ENCODE measurements around the gene RIC8B.

Gene RIC8B

DNA sequence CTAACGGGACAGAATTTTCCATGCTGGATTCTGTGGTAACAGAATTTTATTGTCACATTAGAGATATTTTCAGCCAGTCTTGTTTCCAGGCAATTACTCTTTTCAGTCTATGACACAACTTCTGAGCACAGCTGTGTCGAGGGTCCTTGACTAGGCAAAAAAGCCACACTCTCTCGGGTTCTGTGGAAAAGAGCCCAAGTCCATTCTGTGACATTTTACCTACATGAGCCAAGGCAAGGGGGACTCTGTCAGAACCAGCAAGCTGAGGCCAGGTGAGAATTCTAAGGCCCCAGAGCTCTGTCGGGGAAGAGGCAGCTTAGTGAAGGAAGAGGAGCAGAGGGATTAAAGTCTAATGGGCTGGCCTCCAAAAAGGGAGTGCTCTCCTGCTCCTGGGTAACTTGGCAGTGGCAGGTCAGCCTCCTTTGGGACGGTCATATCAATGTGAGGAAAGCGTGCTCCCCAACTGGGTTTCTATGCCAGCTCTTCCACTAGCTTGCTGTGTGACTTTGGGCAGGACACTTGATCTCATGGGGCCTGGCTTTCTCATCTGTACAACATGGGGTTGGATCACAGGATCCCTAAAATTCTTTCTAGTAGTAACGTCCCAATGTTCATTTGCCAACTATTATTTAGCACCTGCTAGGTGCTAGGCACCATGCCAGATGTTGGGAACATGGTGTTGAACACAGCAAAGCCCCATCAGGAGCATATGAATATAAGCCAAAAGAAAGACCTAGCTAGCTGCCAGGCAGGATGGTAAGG, 16.0 kb upstream of the RIC8B start:
- no peak for DNase-seq (ENCODE audit: low read depth)
- H3K4me3 ChIP-seq (ENCODE audit: low read depth, low read length), result no peak overlapping the region
- TF ChIP-seq, protein P1, sequence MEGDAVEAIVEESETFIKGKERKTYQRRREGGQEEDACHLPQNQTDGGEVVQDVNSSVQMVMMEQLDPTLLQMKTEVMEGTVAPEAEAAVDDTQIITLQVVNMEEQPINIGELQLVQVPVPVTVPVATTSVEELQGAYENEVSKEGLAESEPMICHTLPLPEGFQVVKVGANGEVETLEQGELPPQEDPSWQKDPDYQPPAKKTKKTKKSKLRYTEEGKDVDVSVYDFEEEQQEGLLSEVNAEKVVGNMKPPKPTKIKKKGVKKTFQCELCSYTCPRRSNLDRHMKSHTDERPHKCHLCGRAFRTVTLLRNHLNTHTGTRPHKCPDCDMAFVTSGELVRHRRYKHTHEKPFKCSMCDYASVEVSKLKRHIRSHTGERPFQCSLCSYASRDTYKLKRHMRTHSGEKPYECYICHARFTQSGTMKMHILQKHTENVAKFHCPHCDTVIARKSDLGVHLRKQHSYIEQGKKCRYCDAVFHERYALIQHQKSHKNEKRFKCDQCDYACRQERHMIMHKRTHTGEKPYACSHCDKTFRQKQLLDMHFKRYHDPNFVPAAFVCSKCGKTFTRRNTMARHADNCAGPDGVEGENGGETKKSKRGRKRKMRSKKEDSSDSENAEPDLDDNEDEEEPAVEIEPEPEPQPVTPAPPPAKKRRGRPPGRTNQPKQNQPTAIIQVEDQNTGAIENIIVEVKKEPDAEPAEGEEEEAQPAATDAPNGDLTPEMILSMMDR (conservative IDR thresholded peaks at IDR 0.05; ENCODE audit: low read depth, low read length), result no peak

DNA sequence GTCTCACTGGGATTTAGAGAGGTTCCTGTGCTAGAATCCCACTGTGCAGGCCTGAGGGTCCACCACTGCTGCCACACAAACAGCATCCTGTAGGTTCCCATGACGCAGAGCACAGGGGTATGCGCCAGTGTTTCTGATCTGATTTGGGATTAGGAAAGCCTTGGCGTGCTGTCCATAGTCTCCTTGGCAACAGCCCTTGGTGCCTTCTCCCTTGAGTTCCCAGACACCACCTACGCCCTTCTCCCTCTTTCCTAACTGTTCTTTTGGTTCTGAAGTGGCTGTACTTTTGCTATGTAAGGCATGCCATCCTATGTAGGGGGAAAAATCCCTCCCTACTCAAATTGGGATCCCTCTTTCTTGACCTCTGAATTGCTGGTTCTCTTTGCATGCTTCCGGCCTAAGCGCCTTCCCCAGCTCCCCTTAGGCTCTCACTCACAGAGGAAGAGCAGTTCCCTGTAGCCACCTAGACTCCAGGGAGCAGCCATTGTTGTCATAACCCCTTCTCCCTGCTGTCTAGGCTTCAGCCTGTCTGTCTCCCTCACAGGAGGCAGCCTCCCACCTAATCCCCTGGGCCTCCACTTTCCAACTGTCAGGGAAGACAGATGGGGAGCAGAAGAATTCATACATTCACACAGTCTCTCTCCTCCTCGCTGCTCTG, 14.8 kb upstream of the RIC8B start:
- H3K4me3 ChIP-seq (ENCODE audit: low read depth, low read length), result no peak overlapping the region
- TF ChIP-seq, protein P1 (conservative IDR thresholded peaks at IDR 0.05; ENCODE audit: low read depth, low read length), result no peak
- DNase-seq (ENCODE audit: low read depth), result no peak

DNA sequence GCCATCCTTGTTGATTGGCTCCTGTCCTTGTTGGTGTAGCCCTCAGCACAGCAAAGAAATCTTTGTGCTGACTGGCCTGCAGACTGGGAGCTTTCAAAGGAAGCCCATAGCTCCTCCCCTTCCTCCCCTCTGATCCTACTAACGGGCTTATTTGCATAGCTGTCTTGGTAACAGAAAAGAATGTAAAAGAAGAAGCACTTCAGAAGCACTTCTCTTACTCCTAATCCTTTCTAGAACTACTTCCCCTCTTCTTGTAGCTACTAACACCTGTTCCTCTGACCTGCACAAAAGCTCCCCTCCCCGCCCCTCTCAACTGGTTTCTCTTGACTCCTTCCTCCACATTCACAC, 14.3 kb upstream of the RIC8B start:
- no peak overlapping the region for H3K4me3 ChIP-seq (ENCODE audit: low read depth, low read length)
- DNase-seq (ENCODE audit: low read depth), result peak; percentile 57
- TF ChIP-seq, protein P1 (conservative IDR thresholded peaks at IDR 0.05; ENCODE audit: low read depth, low read length), result no peak

DNA sequence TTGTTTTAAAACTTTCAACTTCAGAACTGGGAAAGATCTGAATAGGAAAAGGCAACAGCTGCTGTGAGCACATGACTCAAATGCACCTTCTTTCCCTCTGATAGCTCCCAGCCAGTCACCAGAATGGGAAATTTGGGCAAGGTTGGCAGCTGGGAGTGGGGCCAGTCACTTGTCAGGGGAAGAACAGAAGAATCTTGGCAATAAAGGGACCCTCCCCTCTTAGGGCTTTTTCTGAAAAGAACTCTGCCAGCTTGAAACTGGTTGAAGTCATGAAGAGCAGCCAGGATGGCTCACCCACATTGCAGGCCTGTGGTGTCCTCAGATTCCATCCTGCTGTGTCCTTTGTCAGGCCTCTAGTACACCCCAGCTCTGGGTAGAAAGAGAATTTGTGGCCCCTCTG, 10.3 kb upstream of the RIC8B start:
- DNase-seq (ENCODE audit: low read depth), result no peak
- TF ChIP-seq, protein P1 (conservative IDR thresholded peaks at IDR 0.05; ENCODE audit: low read depth, low read length), result no peak
- no peak overlapping the region for H3K4me3 ChIP-seq (ENCODE audit: low read depth, low read length)

DNA sequence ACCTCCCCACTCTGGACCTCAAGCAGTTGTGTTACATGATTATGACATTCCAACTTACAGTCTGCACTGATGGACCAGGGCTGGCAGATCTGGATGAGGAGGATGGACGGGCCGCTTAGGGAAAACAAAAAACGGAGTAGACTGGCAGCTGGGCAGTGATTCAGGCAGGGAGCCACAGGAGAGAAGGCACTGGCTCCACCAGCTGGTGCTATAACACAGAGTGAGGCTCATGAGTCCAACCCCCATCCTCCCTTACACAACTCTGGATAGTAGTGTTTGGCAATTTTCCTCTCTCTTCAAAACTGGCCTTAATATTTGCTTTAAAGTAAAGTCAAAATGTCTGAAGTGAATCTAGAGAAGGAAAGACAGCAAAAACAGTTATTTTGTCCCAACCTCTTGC, 9.7 kb upstream of the RIC8B start:
- H3K4me3 ChIP-seq (ENCODE audit: low read depth, low read length), result no peak overlapping the region
- TF ChIP-seq, protein P1 (conservative IDR thresholded peaks at IDR 0.05; ENCODE audit: low read depth, low read length), result peak; percentile 41
- DNase-seq (ENCODE audit: low read depth), result peak; percentile 59

DNA sequence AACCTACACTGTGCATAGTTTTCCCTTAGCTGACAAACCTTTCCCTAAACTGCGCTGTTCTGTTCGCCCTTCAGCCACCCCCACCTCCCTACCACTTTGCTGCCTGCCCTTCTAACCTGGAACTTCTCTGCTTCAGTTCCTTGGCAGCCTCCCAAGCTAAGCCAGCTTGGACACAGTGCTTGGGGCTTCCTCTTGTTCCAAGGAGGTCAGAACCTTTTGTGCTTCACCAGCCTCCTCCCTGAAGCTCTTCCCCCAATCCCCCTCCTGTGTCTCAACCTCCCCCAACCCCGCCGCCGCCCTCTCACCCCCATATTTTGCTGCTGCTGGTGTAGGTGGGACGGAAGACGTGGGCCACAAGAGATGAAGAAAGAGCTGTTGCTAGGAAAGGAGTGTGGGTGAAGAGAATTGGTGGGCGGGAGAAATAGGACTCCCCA, 8.1 kb upstream of the RIC8B start:
- TF ChIP-seq, protein P1 (conservative IDR thresholded peaks at IDR 0.05; ENCODE audit: low read depth, low read length), result no peak
- peak; percentile 72 for DNase-seq (ENCODE audit: low read depth)
- H3K4me3 ChIP-seq (ENCODE audit: low read depth, low read length), result no peak overlapping the region

DNA sequence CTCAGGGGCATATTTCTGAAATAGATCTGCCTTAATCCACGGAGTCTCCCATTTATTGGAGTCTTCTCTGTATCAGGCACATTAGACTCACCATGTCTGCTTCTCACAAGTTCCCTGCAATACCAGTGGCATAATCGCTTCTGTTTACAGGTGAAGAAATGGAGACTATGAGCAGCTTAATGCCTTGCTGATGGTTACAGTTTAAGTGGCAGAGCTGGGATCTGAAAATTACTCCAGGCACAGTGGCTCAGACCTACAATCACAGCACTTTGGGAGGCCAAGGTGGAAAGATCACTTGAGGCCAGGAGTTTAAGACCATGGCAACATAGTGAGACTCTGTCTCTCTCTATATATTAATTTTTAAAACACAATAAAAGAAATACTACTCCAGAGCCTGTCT, 7.3 kb upstream of the RIC8B start:
- no peak overlapping the region for H3K4me3 ChIP-seq (ENCODE audit: low read depth, low read length)
- TF ChIP-seq, protein P1 (conservative IDR thresholded peaks at IDR 0.05; ENCODE audit: low read depth, low read length), result no peak
- DNase-seq (ENCODE audit: low read depth), result no peak

Measured in choroid plexus epithelial cell (primary cell).